ENCODE results near the gene USP20. TPM values are rescaled to one million over a fixed set of nuclear protein-coding genes. Genes with fewer than 3 reads are reported as not detected.

Gene USP20
- total and polyA plus RNA-seq, 10 of the 15 experiments (the other 5 are each of a cell fraction or from before 2014, with no cell fraction given): 0.66 to 23.3 (median 11.0) TPM

DNA sequence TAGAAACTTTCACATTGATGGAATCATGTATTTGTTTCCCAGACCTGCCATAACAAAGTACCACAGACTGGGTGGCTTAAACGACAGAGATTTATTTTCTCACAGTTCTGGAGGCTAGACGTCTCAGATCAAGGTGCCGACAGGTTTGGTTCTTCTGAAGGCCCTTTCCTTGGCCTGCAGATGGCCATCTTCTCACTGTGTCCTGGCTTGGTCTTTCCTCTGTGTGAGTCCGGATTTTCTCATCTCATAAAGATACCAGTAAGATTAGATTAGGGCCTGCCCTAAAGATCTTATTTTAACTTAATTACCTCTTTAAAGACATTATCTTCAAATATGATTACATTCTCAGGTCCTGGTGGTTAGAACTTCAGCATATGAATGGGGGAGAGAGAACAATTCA is 5.8 kb downstream of the USP20 start (continued):
- TF ChIP-seq ZBTB40 (IDR thresholded peaks at IDR 0.05; ENCODE audit: borderline replicate concordance) (no peak), MTA3 (IDR thresholded peaks at IDR 0.05; ENCODE audit: borderline replicate concordance, low read length) (no peak), NFYA (IDR thresholded peaks at IDR 0.05; ENCODE audit: borderline replicate concordance, low read depth, low read length) (no peak)
- TF ChIP-seq, protein P1, sequence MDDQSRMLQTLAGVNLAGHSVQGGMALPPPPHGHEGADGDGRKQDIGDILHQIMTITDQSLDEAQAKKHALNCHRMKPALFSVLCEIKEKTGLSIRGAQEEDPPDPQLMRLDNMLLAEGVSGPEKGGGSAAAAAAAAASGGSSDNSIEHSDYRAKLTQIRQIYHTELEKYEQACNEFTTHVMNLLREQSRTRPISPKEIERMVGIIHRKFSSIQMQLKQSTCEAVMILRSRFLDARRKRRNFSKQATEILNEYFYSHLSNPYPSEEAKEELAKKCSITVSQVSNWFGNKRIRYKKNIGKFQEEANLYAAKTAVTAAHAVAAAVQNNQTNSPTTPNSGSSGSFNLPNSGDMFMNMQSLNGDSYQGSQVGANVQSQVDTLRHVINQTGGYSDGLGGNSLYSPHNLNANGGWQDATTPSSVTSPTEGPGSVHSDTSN (IDR thresholded peaks at IDR 0.05; ENCODE audit: insufficient replicate concordance, low read depth, low read length): no peak

- Histone ChIP-seq H3K36me3 (ENCODE audit: control insufficient read depth in 2 of 2, insufficient read depth in 2 of 2, low read length in 1 of 2) (no peaks in the 10 kb centered on the region; a peak in 1 of 4 replicates), H3K4me1 (ENCODE audit: control insufficient read depth, insufficient read depth, low read length) (no peaks in the 10 kb centered on the region), H3K9ac (ENCODE audit: control insufficient read depth, insufficient read depth, low read length) (no peak overlapping the region), H3K27ac (ENCODE audit: control insufficient read depth, insufficient read depth) (no peak overlapping the region), H3K27me3 (replicated peaks in 1 of 2; ENCODE audit: control insufficient read depth in 2 of 2, insufficient read depth in 2 of 2, low read length in 1 of 2) (no peaks in the 10 kb centered on the region; a peak in 1 of 4 replicates), H3K4me3 (no peak overlapping the region), H3K79me2 (ENCODE audit: control insufficient read depth, insufficient read depth, low read length) (no peaks in the 10 kb centered on the region), H4K20me1 (ENCODE audit: control insufficient read depth, insufficient read depth) (no peaks in the 10 kb centered on the region), H3K4me2 (ENCODE audit: control insufficient read depth, insufficient read depth) (no peak overlapping the region), H2AFZ (ENCODE audit: control insufficient read depth, low read depth, low read length) (no peak overlapping the region), H3K9me3 (replicated peaks; ENCODE audit: control insufficient read depth, insufficient read depth, low read length) (no peaks in the 10 kb centered on the region)
- WGBS (ENCODE audit: insufficient coverage, insufficient replicate concordance, low lambda C conversion rate, missing lambda C conversion rate): 40% methylated on average over 2 of the region's 2 CpGs
- SMC1A ChIA-PET (ENCODE audit: uncharacterized antibody, unreplicated experiment): interaction anchor here (0.8 kb wide), 1 partner anchor 9 kb away, joined by 3 read pairs; no protein-coding TSS in a partner anchor
- RAD21 ChIA-PET (ENCODE audit: unreplicated experiment): no interaction called here
- in situ Hi-C loops (cut with MboI): loop anchor here (25.0 kb wide), 1 partner anchor 1417 kb away; no protein-coding TSS in a partner anchor
- intact Hi-C loops (cut with micrococcal nuclease; ENCODE audit: unreplicated experiment): no loop called here
- no TSS peak for BruUV-seq (replicated peaks)
- POLR2A ChIA-PET: interaction anchor here (0.6 kb wide), 1 partner anchor 215 kb away, joined by 7 read pairs; no protein-coding TSS in a partner anchor
- CTCF ChIA-PET: no interaction called here
- FAIRE-seq: no peak
- ATAC-seq: no peak
- no peak for DNase-seq (ENCODE audit: low read depth, low spot score)
- TF ChIP-seq RCOR1 (conservative IDR thresholded peaks at IDR 0.05; ENCODE audit: low read depth, low read length): no peak
- TF ChIP-seq E2F8 (IDR thresholded peaks at IDR 0.05; ENCODE audit: low read depth, partially characterized antibody): no peak
- no peak for TF ChIP-seq STAT1 (conservative IDR thresholded peaks at IDR 0.05)
- no peak for TF ChIP-seq SRF (IDR thresholded peaks at IDR 0.05; ENCODE audit: low read depth in 2 of 2, low read length in 2 of 2)
- no peak for TF ChIP-seq ZNF622 (IDR thresholded peaks at IDR 0.05)
- TF ChIP-seq SMARCA5 (IDR thresholded peaks at IDR 0.05): no peak
- TF ChIP-seq LARP7 (IDR thresholded peaks at IDR 0.05): no peak
- TF ChIP-seq MEF2A (IDR thresholded peaks at IDR 0.05; ENCODE audit: insufficient read depth, low read depth, low read length): no peak
- no peak for TF ChIP-seq NKRF (conservative IDR thresholded peaks at IDR 0.05)
Observed at GRCh38 chr9:129845373-129845772, 10.1 kb downstream of the USP20 start.
